A673 (cell line): ENCODE results near the gene SSTR1. TPM values are rescaled to one million over a fixed set of nuclear protein-coding genes. Genes with fewer than 3 reads are reported as not detected.

Experiments
- BruUV-seq: library from RNA; stranded (reverse); fragments of 400-500 nt; replicated peaks from 2 replicates; lab custom pipeline; 2021; lab: Mats Ljungman, UMichigan
- CTCF ChIA-PET: fragments of 300-600 bp; sonication (Branson Sonifier 250); formaldehyde crosslinking; loops from one replicate; lab custom pipeline; 2022; ENCODE audit warnings: antibody characterized with exemption; lab: Charles Lee
- POLR2A ChIA-PET: fragments of 300-600 bp; sonication (Branson Sonifier 250); formaldehyde crosslinking; loops from one replicate; lab custom pipeline; 2022; ENCODE audit warnings: antibody characterized with exemption; ENCODE audit not compliant: low non-redundant PET; lab: Charles Lee
- DNase-seq: peaks from one replicate; pipeline ENCODE4 v3.0.0-alpha.2; 2015; ENCODE audit warnings: low spot score
- H3K27ac ChIP-seq: fragments of 200-600 bp; sonication (generic); 2 replicates; pipeline ENCODE4 v1.5.1; 2016; ENCODE audit warnings: mixed run types, low read depth, mild to moderate bottlenecking, mixed read lengths, antibody characterized with exemption, low read length; ENCODE audit not compliant: poor library complexity, severe bottlenecking
- H3K27me3 ChIP-seq: fragments of 200-600 bp; sonication (generic); replicated peaks from 2 replicates; pipeline ENCODE4 v1.6.1; 2017; ENCODE audit warnings: mixed run types, low read depth, mild to moderate bottlenecking, mixed read lengths, antibody characterized with exemption, low read length; ENCODE audit not compliant: insufficient read depth, poor library complexity
- H3K36me3 ChIP-seq: fragments of 200-600 bp; sonication (generic); 2 replicates; pipeline ENCODE4 v1.6.1; 2016; ENCODE audit warnings: mixed run types, mild to moderate bottlenecking, mixed read lengths, antibody characterized with exemption, low read length; ENCODE audit not compliant: insufficient read depth, poor library complexity, severe bottlenecking
- H3K4me1 ChIP-seq: fragments of 200-600 bp; sonication (generic); 2 replicates; pipeline ENCODE4 v1.6.1; 2017; ENCODE audit warnings: mixed run types, mild to moderate bottlenecking, mixed read lengths, antibody characterized with exemption, low read length; ENCODE audit not compliant: insufficient read depth, poor library complexity, severe bottlenecking
- H3K4me3 ChIP-seq: fragments of 200-600 bp; sonication (generic); 2 replicates; pipeline ENCODE4 v1.5.1; 2016; ENCODE audit warnings: low read depth, mixed run types, mild to moderate bottlenecking, mixed read lengths, low read length; ENCODE audit not compliant: poor library complexity, severe bottlenecking
- H3K9me3 ChIP-seq: fragments of 200-600 bp; sonication (generic); 2 replicates; pipeline ENCODE4 v1.6.1; 2016; ENCODE audit warnings: mixed run types, low read depth, mild to moderate bottlenecking, mixed read lengths, antibody characterized with exemption, low read length; ENCODE audit not compliant: poor library complexity, severe bottlenecking
- EZH2 ChIP-seq: fragments of 200-600 bp; sonication (generic); IDR thresholded peaks from 2 replicates; pipeline ENCODE4 v1.6.1; 2017; ENCODE audit warnings: borderline replicate concordance, low read depth, mild to moderate bottlenecking, mixed read lengths, antibody characterized with exemption, low read length; ENCODE audit not compliant: poor library complexity, severe bottlenecking
- intact Hi-C: fragments of 100-400 bp; cut with micrococcal nuclease; formaldehyde crosslinking; loops from one replicate; pipeline ENCODE4 v1.10.0; 2022; ENCODE audit not compliant: unreplicated experiment
- total RNA-seq: library from RNA; stranded (reverse); gene quantifications from 2 replicates; pipeline ENCODE4 v1.2.3, GENCODE V29; 2021
- TF ChIP-seq, protein P1 (sequence below): fragments of 300-800, 200-600 bp; sonication (generic); conservative IDR thresholded peaks from 2 replicates; pipeline ENCODE4 v1.5.1; 2017; ENCODE audit warnings: low read depth, mild to moderate bottlenecking, antibody characterized with exemption, low read length, moderate library complexity, mixed read lengths

The SSTR1 gene
- total RNA-seq, 1 experiment from 2014 or later, result 3.8 TPM

DNA sequence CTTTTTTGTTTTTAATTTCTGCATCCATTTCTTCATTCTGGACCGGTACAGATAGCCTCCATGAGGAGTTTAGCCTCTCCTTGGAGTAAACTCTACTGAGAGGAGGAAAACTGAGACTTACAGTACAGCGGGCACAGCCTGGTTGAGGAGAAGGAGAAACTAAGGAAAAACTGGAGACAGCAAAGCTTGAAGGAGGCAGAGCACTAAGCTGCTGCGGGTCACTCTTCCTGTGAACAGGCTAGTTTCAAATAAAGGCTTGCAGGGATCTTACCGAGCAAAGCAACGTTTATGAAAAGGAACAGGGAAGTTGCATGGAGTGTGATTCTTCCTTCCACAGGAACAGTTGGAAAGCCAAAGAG, 348 bp upstream of the SSTR1 start:
- Histone ChIP-seq H3K36me3 (no peaks in the 10 kb centered on the region), H3K9me3 (peaks cover 7% of the 10 kb centered on the region), H3K27me3 (peaks cover 26% of the 10 kb centered on the region), H3K4me1 (peaks cover 4% of the 10 kb centered on the region), H3K4me3 (peak overlapping the region; percentile 55), H3K27ac (no peak overlapping the region)
- intact Hi-C loops, result loop anchor here (5.0 kb wide), 2 partner anchors 305 to 400 kb away; no protein-coding TSS in a partner anchor
- no peak for DNase-seq
- no peak for TF ChIP-seq EZH2
- TF ChIP-seq, protein P1, sequence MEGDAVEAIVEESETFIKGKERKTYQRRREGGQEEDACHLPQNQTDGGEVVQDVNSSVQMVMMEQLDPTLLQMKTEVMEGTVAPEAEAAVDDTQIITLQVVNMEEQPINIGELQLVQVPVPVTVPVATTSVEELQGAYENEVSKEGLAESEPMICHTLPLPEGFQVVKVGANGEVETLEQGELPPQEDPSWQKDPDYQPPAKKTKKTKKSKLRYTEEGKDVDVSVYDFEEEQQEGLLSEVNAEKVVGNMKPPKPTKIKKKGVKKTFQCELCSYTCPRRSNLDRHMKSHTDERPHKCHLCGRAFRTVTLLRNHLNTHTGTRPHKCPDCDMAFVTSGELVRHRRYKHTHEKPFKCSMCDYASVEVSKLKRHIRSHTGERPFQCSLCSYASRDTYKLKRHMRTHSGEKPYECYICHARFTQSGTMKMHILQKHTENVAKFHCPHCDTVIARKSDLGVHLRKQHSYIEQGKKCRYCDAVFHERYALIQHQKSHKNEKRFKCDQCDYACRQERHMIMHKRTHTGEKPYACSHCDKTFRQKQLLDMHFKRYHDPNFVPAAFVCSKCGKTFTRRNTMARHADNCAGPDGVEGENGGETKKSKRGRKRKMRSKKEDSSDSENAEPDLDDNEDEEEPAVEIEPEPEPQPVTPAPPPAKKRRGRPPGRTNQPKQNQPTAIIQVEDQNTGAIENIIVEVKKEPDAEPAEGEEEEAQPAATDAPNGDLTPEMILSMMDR, result no peak
- ChIA-PET POLR2A (no interaction called here), CTCF (no interaction called here)
- no TSS peak for BruUV-seq

DNA sequence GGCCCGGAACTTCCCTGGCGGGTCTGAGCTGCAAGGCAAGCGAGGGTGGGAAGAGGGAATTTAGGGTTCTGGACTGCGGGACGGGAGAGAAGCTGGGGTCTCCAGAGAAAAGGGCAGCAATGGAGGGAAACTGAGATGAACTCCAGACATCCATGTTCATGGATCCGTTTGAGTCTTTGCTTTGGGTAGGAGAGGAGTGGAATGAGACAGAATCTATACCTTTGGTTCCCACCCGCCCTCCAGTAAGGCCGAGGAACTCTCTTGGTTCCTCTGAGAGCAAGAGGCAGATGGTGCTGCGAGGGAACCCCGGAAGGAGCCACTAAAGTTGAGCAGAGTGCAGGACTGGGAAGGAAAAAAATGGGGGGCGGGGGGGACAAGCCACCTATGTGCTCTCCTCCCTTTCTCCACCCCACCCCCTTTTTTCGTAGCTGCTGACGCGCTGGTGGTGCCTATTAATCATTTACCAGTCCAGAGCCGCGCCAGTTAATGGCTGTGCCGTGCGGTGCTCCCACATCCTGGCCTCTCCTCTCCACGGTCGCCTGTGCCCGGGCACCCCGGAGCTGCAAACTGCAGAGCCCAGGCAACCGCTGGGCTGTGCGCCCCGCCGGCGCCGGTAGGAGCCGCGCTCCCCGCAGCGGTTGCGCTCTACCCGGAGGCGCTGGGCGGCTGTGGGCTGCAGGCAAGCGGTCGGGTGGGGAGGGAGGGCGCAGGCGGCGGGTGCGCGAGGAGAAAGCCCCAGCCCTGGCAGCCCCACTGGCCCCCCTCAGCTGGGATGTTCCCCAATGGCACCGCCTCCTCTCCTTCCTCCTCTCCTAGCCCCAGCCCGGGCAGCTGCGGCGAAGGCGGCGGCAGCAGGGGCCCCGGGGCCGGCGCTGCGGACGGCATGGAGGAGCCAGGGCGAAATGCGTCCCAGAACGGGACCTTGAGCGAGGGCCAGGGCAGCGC, 1.2 kb downstream of the SSTR1 start:
- POLR2A ChIA-PET, result no interaction called here
- peaks cover 7% of the 10 kb centered on the region for H3K9me3 ChIP-seq
- DNase-seq, result peak; percentile 81
- no peak overlapping the region for H3K27ac ChIP-seq
- peaks cover 26% of the 10 kb centered on the region for H3K27me3 ChIP-seq
- no TSS peak for BruUV-seq
- no peaks in the 10 kb centered on the region for H3K36me3 ChIP-seq
- TF ChIP-seq EZH2, result no peak
- TF ChIP-seq, protein P1, result peak; percentile 48
- intact Hi-C loops, result loop anchor here (5.0 kb wide), 2 partner anchors 307 to 398 kb away; no protein-coding TSS in a partner anchor
- H3K4me3 ChIP-seq, result peak overlapping the region; percentile 55
- H3K4me1 ChIP-seq, result peaks cover 4% of the 10 kb centered on the region
- CTCF ChIA-PET, result interaction anchor here (0.5 to 1.0 kb wide), 3 partner anchors 12 to 318 kb away, joined by 5 to 7 read pairs (median 6); no protein-coding TSS in a partner anchor

DNA sequence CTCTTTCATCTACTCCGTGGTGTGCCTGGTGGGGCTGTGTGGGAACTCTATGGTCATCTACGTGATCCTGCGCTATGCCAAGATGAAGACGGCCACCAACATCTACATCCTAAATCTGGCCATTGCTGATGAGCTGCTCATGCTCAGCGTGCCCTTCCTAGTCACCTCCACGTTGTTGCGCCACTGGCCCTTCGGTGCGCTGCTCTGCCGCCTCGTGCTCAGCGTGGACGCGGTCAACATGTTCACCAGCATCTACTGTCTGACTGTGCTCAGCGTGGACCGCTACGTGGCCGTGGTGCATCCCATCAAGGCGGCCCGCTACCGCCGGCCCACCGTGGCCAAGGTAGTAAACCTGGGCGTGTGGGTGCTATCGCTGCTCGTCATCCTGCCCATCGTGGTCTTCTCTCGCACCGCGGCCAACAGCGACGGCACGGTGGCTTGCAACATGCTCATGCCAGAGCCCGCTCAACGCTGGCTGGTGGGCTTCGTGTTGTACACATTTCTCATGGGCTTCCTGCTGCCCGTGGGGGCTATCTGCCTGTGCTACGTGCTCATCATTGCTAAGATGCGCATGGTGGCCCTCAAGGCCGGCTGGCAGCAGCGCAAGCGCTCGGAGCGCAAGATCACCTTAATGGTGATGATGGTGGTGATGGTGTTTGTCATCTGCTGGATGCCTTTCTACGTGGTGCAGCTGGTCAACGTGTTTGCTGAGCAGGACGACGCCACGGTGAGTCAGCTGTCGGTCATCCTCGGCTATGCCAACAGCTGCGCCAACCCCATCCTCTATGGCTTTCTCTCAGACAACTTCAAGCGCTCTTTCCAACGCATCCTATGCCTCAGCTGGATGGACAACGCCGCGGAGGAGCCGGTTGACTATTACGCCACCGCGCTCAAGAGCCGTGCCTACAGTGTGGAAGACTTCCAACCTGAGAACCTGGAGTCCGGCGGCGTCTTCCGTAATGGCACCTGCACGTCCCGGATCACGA, 2.2 kb downstream of the SSTR1 start:
- Histone ChIP-seq H3K4me1 (peaks cover 4% of the 10 kb centered on the region), H3K27me3 (peaks cover 26% of the 10 kb centered on the region), H3K36me3 (no peaks in the 10 kb centered on the region), H3K4me3 (peak overlapping the region; percentile 55), H3K9me3 (peaks cover 7% of the 10 kb centered on the region), H3K27ac (no peak overlapping the region)
- intact Hi-C loops, result loop anchor here (5.0 kb wide), 4 partner anchors 308 to 807 kb away; no protein-coding TSS in a partner anchor
- peak; percentile 40 for DNase-seq
- no peak for TF ChIP-seq EZH2
- TF ChIP-seq, protein P1, result no peak
- ChIA-PET POLR2A (interaction anchor here (0.7 kb wide), 1 partner anchor 658 kb away, joined by 3 read pairs; no protein-coding TSS in a partner anchor), CTCF (interaction anchor here (1.0 kb wide), 1 partner anchor 13 kb away, joined by 7 read pairs; no protein-coding TSS in a partner anchor)
- BruUV-seq, result TSS peak; percentile 42
